ENCODE data around the gene KIF7.

Gene KIF7

DNA sequence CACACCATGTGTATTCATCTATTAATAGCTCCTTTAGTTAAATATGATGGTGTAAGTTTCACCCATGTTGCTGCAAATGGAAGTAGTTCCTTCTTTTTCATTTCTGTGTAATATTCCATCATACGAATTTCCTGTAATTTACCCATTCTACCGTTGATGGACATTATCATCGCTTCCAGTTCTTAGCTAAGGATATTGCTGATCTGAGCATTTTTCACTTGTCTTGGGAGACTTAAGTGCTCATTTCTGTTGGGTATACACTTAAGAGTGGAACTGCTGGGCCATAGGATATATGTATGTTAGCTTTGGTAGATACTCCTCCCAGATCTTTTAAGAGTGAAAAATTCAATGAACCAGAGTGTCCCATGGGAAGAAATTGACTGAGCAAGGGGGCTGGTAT, 12.9 kb upstream of the KIF7 start:
- no peak for DNase-seq

DNA sequence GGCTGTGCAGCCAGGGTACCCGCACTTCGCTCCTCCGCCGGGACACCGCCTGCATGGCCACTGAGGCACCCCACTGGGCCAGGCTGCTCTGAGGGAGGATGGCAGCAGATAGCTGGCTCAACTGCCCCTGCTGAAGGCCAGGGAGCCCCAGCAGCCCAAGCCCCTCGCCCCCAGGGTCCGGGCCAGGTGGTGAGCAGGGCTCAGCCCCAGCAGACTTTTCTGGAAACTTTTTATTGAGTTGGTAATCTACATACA, 12.4 kb upstream of the KIF7 start:
- DNase-seq, result no peak

DNA sequence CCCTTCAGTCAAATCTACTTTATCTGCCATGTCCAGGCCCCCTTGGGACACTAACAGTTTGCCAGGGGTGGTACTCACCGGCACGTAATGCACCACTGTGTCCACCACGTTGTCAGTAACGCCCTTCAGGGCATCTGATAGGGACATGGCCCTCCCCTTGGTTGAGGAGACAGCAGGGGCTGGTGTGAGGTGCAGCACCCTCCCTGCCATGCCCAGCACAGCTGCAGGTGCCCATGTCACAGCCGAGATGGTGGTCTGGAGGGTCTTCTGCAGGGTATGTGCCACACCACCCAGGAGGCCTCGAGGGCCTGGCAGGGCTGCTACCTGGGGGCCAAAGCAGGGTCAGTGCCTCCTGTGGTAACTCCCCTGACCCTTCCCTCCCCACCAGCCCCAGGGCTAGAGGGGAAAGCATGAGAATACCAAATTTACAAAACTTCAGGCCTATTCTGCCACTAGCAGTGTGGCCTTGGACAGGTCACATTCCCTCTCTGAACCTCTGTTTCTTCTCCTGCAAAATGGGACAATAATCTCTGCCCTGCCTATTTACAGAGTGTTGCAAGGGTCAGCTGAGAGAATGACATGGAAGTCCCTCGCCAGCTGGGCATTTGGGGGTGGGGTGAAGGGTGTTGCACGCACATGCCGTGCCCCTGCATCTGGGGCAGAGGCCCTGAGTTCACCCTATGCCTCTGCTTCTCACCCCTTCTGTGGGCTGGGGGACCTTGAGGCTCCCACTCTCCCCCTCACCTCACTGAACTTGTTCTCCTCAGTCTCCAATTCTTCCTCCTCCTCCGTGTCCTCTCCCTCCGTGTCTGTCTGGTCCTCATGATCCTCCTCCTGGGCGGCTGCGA, 11.8 kb upstream of the KIF7 start:
- DNase-seq, result no peak

DNA sequence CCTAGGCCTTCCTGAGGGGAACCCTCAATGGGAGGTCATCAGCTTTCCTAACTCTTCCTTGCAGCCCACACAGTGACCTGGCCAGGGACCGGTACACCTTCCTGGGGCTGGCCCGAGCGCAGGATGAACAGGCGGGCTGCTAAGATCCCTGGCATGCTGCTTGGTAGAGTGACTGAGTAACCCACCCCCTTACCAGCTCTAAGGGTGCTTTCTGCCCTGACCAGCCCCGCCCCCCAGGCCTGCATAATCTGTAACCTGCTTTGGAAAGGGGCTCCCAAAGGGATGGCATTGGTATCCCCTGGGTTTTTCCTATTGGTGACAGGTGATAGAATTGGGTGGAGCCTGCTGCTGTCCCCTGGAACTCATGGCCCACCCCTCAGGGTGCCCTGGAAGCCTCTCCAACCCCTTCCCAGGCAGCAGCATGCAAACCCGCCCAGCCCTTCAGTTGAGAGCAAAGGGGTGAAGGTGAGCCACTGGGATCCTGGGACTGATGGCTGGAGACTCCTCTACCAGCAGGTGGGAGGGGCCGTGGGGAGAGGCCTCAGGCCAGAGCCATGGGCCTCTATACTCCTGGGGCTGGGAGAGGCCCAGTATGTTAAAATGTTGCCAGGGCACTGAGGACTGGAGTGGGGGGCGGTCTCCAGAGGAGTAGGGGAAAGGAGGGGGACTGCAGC, 11.1 kb upstream of the KIF7 start:
- DNase-seq, result no peak

DNA sequence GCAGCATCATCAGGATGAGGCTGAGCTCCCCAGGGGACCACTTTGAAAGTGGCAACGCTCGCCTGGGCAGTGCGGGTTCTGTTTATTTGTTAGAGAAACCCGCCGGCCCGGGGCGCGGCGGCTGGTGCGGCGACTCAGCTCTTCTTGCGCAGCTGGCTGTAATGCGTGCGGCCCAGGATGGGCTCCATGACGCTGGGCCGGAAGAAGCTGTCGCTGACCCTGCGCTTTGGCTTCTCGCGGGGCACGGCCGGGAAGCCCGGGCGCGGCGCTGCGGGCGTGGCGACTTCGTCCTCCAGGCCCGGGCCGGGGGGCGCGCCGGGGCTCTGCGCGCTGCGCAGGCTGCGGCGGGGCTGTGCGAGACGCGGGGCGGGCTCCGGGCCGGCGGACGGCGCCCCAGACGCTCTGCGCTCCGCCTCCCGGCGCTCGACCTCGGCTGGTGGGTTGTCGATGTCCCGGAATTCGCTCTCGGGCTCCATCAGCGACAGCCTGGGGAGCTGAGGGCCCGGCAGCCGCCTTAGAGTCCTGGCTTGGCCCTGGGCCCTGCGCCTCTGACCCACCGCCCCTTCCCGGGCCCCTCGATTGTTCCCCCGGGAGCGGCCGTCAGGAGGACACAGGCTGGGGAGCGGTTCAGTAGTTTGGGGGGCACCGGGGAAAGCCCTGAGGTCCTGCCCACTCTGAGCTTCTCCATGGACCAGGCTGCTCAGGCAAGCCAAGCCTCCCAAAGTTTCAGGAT, 10.3 kb upstream of the KIF7 start:
- DNase-seq, result peak; percentile 69 to 85 (median 77)

DNA sequence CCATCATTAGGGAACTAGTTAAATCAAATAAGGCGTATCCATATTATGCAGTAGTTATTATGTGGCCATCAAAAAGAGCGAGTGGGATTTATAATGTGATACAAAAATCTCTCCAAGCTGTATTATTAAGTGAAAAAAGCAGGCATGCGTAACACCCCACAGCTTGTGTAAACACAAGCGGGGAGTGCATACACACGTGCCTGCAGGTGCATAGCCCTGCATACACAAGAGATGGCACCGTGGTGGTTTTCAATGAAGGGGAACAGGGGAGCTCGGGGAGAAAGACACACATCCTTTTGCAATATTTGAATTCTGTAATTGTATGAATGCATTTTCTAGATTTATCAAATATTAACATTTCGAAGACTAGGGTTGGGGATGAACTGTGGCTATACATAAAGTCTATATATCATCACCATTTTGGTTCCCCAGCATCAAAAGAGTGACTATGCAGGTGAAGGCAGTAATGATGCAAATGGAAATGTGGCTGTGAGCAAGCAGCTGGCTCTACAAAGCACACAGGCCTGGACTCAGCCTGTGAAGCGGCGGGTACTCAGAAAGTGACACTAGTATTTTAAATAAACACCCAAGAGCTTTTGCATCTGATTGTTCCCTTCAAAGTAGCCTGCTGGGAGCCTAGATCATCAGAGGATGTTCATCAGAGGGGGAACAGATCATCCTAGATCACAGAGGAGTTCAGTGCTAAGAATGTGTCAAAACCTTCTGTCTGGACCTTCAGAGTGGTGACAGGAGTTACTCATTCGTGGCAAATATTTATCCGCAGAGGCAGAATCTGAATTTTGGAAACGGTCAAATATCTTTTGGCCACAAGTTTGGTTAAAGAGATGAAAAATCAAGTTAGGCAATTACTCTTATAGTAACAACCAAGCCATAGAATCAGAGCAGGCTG, 9.4 kb upstream of the KIF7 start:
- DNase-seq, result no peak

DNA sequence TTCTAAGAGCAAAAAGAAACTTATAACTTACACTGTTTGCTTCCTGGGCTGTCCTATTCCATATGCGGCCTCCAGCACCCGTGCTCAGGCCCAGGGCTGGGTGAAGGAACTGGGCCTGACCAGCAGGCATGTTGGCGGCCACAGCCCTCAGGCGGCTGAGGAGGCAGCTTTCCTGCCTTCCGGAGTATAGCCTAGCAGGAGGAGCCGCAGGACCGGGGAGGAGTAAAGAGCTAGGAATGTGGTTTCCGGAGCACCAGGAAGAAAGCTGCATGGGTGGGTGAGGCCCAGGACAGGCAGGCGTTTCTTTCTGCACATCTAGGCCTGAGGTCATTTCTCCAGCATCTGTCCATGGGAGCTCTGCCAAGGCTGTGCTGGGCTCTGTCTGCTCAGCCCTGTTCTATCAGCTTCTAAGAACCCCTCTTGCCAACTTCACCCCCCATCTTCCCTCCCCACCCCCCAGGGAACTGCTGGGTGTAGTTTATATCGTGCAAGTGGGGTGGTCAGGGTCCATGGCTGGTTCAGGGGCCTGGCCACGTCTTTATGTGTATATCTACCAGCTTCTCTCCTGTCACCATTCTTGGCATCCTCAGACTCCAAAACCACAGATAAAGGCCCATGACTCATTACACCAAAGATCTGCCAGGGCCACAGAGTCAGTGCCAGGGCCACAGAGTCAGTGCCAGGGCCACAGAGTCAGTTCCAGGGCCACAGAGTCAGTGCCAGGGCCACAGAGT, 7.8 kb upstream of the KIF7 start:
- DNase-seq, result peak; percentile 37 to 56 (median 42)

DNA sequence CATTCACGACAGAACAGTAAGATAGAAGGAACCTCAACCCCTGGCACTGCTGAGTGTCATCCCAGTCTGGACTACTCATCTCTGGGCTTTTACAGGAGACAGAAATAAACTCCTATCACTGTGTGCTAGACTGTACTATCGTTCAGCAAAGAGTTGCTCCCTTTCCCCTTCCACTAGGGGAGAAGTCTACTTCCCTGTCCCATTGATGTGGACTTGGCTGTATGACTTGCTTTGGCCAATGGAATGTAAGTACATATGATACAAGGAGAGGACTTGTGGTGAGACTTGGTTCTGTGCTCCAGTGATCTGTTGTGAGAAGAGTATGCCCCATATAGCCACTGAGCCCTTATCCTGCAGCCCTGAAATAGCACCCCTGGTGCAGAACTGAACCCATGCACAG, 5.3 kb upstream of the KIF7 start:
- no peak for DNase-seq

DNA sequence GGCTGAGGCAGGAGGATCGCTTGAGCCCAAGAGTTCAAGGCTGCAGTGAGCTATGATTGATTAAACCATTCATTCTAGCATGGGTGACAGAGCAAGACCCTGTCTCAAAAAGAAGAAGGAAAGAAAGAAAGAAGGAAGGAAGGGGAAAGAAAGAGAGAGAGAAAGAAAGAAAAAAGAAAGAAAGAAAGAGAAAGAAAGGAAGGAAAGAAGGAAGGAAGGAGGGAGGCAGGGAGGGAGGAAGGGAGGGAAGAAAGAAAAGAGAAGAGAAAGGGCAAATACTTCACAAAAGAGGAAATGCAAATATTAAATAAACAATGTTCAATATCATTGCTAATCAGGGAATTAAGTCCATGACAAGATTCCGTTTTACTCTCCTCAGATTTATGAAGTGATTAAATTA, 4.0 kb upstream of the KIF7 start:
- DNase-seq, result no peak

DNA sequence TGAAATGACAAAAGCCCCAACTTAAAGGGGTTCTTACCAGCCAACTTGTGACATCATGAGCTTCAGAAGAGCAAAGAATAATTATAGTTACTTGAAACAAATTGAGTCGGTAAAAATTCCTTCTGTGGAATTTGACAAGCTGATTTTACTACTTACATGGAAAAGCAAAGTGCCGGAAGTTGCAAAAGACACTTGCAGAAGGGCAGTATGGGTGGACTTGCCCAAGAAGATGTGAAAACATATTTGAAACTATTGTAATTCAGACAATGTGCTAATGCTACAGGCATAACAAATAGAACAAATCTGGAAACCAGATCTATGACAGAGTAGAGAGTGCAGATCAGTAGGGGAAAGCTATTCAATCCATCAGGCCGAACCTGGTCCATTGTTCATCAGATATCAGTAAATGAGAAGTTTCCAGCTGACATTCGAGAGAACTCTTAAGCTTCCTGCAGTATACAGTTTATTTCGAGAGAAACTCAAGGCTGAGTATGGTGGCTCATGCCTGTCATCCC, 2.5 kb upstream of the KIF7 start:
- no peak for DNase-seq

DNA sequence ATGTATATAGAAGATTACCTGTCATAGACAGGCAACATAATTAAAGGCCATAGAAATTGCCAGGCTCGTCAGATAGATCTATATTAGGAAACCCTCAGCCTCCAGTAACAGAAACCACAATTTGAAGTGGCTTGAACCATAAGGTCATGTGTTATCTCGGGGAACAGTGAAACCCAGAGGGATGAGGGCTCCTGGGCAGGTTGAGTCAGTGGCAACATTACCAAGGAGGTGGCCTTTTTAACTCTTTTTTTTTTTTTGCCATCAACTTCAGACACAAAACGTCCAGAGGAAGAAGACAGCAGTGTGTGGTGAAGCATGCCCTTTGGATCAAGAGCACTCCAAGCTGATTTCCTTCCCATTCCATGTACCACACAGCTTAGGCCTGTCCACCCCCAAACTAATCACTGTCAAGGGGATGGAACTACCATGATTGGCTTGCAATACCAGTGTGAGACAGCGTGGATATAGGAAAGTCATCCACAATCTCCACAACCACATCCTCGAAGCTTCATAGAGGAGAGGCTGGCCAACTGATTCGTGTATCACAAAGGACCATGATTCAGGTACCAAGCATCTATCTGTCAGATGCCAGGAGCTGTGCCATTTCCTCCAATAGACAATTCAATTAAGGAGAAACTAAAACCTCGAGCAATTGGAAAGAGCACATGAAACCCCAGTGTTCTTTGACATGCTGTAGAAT, 999 bp upstream of the KIF7 start:
- no peak for DNase-seq

DNA sequence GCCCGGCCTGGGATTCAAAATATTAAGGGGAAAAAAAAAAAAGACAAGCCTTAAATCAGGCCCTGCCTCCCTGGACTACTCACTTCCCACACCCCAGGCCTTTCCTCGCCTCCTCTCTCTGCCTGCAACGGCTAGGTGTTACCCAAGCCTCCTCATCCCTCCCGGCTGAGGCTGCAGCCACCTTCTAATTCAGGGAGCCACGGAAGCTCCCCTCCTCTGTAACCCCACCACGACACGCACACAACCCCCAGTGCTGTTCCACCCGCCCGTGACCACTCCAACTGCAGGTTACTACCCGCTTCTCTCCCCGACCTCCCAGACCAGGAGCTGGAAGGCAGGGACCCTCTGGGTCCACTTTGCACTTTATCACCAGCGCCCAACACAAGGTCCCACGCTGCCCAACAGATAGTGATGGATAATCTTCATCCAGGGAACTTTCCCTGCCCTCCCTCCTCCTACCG, 936 bp downstream of the KIF7 start:
- no peak for DNase-seq

DNA sequence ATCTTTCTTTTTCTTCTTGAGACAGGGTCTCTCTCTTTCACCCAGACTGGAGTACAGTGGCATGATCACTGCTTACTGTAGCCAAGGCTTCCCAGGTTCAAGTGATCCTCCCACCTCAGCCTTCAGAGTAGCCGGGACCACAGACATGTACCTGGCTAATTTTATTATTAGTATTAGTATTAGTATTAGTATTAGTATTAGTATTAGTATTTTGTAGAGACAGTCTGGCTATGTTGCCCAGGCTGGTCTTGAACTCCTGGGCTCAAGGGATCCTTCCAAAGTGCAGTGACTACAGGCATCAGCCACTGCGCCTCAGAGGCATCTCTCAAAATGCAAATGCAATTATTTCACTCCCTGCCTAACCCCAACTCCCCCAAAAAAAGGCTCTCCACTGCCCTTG, 1.7 kb downstream of the KIF7 start:
- no peak for DNase-seq

DNA sequence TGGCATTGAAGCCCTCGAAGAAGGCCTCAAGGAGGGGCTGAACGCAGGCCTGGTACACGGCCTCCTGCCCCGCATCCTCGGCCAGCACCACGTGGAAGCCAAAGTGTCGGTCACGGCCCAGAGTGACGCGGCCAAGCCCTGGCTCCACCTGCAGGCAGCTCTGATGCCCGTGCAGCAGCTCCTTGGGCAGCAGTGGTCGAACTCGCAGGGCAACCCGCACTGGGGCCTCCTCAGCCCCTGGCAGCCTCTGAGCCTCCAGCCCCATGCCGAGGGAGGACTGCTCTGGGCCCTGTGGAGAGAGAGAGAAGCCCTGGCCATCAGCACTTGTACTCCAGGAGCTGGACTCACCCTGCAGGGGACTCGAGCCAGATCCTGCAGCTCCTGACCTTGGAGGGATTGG, 2.6 kb downstream of the KIF7 start:
- DNase-seq, result no peak

DNA sequence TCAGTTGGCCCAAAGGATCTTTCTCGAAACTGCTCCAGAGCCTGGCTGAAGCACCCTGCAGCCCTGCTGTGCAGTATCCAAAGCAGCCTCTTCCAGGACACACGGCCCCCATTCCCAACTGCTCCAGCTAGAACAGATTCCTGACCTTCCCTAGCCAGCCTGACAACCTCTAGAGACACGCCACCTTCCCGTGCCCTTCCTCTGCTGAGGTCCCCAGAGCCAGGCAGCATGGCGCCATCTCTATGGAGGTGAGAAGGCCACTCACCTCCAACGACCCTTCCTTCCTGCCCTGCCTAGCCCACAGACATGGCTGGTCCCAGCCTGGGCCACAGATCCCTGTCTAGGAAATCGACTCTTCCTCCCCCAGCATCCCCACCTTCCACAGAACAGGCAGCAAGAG, 3.1 kb downstream of the KIF7 start:
- DNase-seq, result no peak

DNA sequence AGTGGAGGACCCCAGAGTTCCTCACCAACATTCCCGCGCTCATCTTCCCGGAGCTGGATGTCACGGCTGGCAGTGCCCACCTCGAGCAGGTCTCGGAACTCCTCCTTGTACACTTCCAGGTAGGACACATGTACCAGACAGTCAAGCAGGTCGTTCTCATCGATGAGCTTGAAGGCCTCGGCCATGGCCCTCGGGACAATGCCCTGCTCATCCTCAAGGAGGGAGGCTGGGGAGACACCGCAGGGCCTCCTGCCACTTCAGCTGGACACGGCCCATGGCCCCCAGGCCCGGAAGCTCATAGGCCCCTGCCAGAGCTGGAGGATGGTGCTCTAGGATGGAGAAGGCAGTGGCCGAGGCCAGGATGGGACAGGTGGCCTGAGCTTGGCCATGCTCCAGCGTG, 5.6 kb downstream of the KIF7 start:
- DNase-seq, result no peak

DNA sequence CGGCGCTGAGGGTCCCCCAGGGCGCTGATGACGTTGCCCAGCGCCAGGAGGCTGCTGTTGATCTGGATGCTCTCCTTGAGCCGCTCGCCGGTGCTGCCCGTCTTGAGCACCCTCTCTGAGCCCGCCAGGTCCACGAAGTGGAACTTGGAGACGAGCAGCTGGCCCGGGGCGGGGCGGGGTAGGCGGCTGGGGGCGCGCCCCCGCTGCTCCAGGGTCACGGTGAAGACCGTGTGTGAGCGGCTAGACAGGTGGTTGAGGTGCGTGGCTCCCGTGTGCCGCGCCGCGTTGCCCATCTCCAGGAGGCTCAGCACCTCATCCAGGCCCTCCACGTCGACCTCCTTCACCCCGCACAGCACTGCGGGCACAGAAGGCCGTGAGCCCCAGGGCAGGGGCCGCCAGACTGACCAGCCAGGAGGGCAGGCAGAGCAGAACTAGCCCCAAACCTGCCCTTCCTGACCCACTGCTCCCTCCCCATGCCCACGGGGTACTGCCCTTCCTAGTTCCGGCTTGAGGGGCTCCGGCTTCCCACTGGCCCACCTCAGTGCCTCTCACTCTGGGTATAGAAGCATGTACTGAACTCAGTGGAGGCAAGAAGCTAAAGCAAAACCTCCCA, 6.1 kb downstream of the KIF7 start:
- DNase-seq, result no peak

DNA sequence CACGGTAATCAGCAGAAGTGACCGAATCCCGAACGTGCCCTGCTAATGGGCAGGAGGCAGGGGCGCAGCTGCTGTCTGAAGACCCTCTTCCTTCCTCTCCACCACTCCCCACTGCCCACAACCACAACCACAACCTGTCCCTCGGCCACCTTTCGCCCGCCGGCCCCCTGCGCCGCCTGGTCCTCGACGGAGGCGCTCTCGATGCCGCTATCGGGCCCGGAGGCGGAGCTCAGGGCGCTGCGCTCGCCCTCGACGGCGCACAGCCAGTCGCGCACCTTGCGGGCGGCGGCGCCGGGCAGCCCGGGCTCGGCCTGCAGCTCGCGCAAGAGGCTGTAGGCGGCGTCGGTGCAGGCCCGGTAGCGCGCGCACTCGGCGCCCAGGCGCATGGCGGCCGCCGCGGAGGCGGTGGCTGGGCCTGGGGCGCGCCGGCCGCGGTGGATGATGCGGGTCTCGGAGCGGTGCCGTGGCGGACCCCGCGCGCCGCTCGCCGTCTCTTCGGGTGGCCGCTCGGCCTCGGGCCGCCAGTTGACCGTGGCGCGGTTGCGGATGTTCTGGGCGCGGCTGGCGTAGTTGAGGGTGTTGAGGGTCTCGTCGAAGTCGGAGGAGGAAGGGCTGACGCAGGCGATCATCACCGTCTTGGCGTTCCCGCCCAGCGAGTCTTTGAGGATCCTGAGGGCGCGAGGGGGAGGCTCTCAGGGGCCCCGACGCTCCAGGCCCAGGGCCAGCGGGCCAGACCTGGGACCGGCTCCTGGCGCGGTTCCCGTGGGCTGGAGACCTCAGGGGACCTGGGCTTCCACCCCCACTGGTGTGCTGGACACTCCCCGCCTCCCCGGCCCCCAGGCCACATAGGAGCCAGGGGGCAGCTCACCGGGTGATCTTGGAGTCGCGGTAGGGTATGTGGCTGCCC, 6.9 kb downstream of the KIF7 start:
- DNase-seq, result no peak

DNA sequence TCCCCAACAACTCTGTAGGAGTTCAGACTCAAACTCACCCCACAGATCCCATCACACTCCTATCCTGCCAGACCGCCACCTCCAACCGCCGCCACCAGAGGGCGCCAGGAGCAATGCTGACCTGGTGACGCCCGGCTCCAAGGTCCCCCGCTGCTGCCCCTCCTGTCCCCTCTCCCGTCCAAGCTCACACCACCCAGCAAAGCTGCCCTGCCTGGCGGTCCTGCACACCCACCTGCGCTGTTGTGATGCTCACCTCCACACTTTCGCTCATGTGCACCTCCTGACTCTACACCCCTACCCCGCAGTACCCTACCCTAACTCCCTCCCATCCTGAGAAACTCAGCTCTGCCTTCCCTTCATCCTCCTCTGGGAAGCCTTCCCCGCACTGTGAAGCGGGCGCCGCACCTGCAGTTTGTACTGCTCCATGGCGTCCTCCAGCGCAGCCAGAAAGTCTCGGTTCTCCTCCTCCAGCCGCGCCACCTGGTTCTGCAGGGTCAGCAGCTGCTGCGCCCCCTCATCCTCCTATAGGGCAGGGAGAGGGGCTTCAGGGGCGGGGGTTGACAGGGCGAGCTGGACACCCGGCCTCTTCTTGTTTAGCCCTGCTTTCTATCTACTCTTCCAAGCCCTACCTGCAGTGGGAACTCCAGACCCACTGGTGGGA, 7.9 kb downstream of the KIF7 start:
- peak; percentile 62 to 86 (median 78) for DNase-seq
